Measurements from ENCODE around the gene REPIN1. TPM values are rescaled to one million over a fixed set of nuclear protein-coding genes. Genes with fewer than 3 reads are reported as not detected.

The REPIN1 gene
- total RNA-seq, 2 donors from 2014 or later: 53.9 to 84.2 TPM

DNA sequence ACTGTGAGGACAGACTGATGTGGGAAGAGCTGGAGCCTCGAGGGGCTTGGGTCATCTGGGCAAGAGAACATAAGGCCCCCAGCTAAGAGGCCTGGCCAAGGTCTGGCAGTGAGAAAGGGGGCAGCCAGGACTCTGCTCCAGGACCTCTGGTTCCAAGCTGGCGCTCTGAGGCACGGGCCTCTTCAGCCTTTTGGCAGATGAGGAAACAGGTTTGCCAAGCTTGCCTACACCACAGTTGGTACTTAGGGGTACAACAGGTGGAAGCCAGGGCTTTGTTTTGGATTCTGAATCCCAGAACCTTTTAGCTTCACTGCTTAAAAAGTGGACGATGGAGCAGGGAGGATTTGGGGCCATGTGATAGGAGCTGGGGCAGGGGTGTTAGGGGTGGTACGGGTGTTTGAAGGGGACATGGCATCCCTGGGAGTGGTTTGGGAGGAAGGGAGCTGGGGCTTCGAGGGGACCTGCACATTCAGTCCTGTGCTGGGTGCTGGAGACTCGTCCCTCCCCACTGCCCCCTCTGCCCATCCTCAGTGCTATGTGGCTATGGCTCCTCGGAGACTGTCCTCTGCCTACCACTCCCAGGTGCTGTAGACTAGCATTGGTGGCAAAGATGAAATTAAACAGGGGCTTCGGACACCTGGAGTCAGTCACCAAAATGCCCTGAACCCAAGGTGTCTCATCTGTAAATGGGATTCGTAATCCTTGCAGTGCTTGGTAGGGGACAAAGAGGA lies 40.8 kb downstream of the REPIN1 start:
- Mint-ChIP-seq H3K27ac (peak overlapping the region; percentile 44 to 65), H3K36me3 (peaks cover 5% of the 10 kb centered on the region), H3K4me1 (ENCODE audit: low read depth in 2 of 2) (peaks cover 23 to 25% of the 10 kb centered on the region in 2 donors), H3K27me3 (no peaks in the 10 kb centered on the region), H3K4me3 (no peak overlapping the region), H3K9me3 (no peaks in the 10 kb centered on the region)
- DNase-seq (ENCODE audit: low spot score) (peak; percentile 38), ATAC-seq (no peak)

DNA sequence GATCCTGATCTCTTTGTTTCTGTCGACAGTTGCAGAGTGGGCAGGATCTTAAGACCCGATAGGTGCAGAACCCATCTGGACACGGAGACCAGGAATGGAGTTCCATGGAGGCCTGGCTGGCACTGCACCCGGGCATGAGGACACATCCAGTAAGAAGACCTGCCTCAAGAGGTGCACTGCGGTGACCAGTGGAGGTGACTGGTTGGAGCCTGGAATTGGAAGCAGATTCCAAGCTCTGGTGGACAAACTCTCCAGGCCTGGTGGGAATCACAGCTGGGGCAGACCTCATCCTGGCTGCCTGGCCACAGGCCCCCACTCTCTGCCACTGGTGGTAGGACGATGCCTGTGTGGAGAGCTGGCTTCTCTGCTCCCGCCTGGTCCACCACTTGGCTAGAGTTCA lies 41.5 kb downstream of the REPIN1 start:
- no peak for ATAC-seq
- Mint-ChIP-seq H3K4me1 (ENCODE audit: low read depth in 2 of 2) (peaks cover 20 to 23% of the 10 kb centered on the region in 2 donors), H3K36me3 (peaks cover 5% of the 10 kb centered on the region), H3K4me3 (no peak overlapping the region), H3K9me3 (no peaks in the 10 kb centered on the region), H3K27me3 (no peaks in the 10 kb centered on the region), H3K27ac (peak overlapping the region in 1 of 2 donors; percentile 56)
- DNase-seq (ENCODE audit: low spot score): peak; percentile 53

DNA sequence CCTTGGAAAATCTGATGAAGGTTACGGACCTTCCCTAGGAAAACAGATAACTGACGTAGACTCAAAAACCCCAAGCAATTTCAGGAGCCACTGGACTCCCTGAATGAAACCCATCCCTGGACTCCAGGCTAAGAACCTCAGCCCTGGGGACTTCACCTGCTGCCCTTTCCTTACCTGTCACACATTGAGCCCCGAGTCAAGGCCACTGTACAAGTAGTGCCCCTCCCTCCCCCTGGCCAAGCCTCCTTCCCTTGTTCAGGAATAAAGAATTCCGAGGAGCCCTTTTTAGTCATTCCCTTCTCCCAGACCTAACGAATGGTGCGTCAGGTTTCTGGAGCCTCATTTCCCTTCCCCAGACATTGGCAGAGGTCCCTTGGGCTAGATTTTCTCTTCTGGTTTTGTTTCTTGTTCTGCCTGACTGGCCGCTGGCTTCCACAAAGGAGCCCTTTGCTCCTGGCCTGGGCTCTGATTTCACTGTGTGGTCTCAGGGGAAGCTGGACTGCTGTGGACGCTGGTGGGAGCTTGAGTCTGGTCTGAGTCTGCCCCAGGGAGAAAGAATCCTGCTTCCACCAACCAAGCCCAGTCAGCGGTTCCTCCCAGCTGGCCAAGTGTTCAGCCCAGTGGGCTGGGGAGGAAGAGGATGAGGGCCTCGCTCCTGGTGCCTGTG lies 42.2 kb downstream of the REPIN1 start:
- no peak overlapping the region for H3K4me3 Mint-ChIP-seq
- H3K9me3 Mint-ChIP-seq: no peaks in the 10 kb centered on the region
- peak overlapping the region in 1 of 2 donors; percentile 56 for H3K27ac Mint-ChIP-seq

GRCh38 chr7:150411606-150412005 lies 43.0 kb downstream of the REPIN1 start:
- no peak overlapping the region for H3K27ac Mint-ChIP-seq

More for the DNA sequence above, 42.2 kb downstream of the REPIN1 start:
- DNase-seq (ENCODE audit: low spot score) (peak; percentile 57), ATAC-seq (no peak)
- Mint-ChIP-seq H3K36me3 (peaks cover 5% of the 10 kb centered on the region), H3K4me1 (ENCODE audit: low read depth in 2 of 2) (peaks cover 16 to 19% of the 10 kb centered on the region in 2 donors), H3K27me3 (no peaks in the 10 kb centered on the region)

GRCh38 chr7:150412016-150412415 lies 43.4 kb downstream of the REPIN1 start:
- no peak overlapping the region for H3K27ac Mint-ChIP-seq
- DNase-seq (ENCODE audit: low spot score) (peak; percentile 28), ATAC-seq (no peak)
- H3K9me3 Mint-ChIP-seq: no peaks in the 10 kb centered on the region
- H3K27me3 Mint-ChIP-seq: no peaks in the 10 kb centered on the region
- H3K36me3 Mint-ChIP-seq: peaks cover 3% of the 10 kb centered on the region
- peaks cover 4 to 10% of the 10 kb centered on the region in 2 donors for H3K4me1 Mint-ChIP-seq (ENCODE audit: low read depth in 2 of 2)
- H3K4me3 Mint-ChIP-seq: no peak overlapping the region

More at GRCh38 chr7:150411606-150412005, 43.0 kb downstream of the REPIN1 start:
- Mint-ChIP-seq H3K4me3 (no peak overlapping the region), H3K4me1 (ENCODE audit: low read depth in 2 of 2) (peaks cover 8 to 12% of the 10 kb centered on the region in 2 donors), H3K27me3 (no peaks in the 10 kb centered on the region), H3K9me3 (no peaks in the 10 kb centered on the region), H3K36me3 (peaks cover 5% of the 10 kb centered on the region)
- ATAC-seq (no peak), DNase-seq (ENCODE audit: low spot score) (no peak)

DNA sequence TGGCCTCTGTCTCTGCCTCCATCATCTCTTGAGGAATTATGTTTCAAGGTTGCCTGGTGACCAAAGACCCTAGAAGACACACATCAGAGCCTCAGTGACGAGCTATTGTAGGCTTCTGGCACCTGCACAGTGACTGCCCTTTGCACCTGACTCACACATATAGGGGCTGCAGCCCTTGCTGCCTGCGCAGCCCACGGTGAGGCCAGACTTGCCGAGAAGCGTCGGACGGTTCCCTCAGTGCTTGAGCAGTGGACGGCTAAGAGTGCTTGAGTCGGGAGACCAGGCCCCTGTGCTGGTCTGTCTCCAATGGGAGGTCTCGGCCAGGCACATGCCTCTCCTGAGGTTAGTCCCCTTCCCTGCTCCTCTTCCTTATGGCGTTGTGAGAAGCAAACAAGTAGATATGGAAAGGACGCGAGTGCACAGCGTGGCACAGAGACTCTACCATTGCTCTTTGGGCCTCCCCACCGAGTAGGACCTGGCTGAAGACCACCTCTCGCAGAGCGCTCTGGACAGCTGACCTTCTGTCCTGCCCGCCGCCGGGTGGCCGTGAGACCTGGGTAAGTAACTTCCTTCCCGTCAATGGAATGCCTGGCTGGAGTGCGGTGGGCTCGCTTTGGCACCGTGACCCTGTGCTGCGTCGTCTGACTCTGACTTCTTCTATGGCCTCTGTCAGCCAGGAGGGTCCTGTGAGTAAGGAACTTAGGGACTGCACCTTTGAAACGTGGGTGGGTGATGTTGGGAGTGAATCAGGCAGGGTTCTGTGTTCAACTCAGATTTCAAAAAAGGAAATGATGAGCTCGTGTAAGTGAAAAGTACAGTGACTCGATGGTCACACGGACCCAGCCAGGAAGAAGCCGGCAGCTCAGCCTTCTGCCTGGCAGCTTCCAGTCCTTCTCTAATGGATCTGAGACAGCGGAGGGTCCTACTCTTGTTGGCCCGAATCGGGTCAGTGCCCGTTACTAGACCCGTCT lies 44.2 kb downstream of the REPIN1 start:
- H3K4me3 Mint-ChIP-seq: no peak overlapping the region
- H3K4me1 Mint-ChIP-seq (ENCODE audit: low read depth in 2 of 2): peaks cover 0 to 7% of the 10 kb centered on the region in 2 donors
- no peaks in the 10 kb centered on the region for H3K9me3 Mint-ChIP-seq
- H3K36me3 Mint-ChIP-seq: no peaks in the 10 kb centered on the region
- H3K27ac Mint-ChIP-seq: no peak overlapping the region
- DNase-seq (ENCODE audit: low spot score): no peak
- no peaks in the 10 kb centered on the region for H3K27me3 Mint-ChIP-seq
- no peak for ATAC-seq

- Mint-ChIP-seq H3K4me3 (no peak overlapping the region), H3K36me3 (no peaks in the 10 kb centered on the region), H3K27ac (no peak overlapping the region), H3K27me3 (no peaks in the 10 kb centered on the region), H3K9me3 (no peaks in the 10 kb centered on the region), H3K4me1 (ENCODE audit: low read depth in 2 of 2) (peaks cover 0 to 5% of the 10 kb centered on the region in 2 donors)
- DNase-seq (ENCODE audit: low spot score) (no peak), ATAC-seq (no peak)
Observed at GRCh38 chr7:150413640-150414081, 45.0 kb downstream of the REPIN1 start.

- H3K4me1 Mint-ChIP-seq (ENCODE audit: low read depth in 2 of 2): peaks cover 0 to 3% of the 10 kb centered on the region in 2 donors
Observed at GRCh38 chr7:150415161-150416153, 46.8 kb downstream of the REPIN1 start.

GRCh38 chr7:150417239-150417638 lies 48.6 kb downstream of the REPIN1 start:
- DNase-seq (ENCODE audit: low spot score) (no peak), ATAC-seq (no peak)
- Mint-ChIP-seq H3K4me1 (ENCODE audit: low read depth in 2 of 2) (peaks cover 8% of the 10 kb centered on the region in 2 donors), H3K27me3 (peaks cover 3 to 5% of the 10 kb centered on the region in 2 donors), H3K27ac (no peak overlapping the region), H3K4me3 (no peak overlapping the region), H3K9me3 (no peaks in the 10 kb centered on the region), H3K36me3 (no peaks in the 10 kb centered on the region)

More at GRCh38 chr7:150415161-150416153, 46.8 kb downstream of the REPIN1 start:
- Mint-ChIP-seq H3K4me3 (no peak overlapping the region), H3K36me3 (no peaks in the 10 kb centered on the region), H3K27ac (peak overlapping the region in 1 of 2 donors; percentile 41), H3K9me3 (no peaks in the 10 kb centered on the region), H3K27me3 (no peaks in the 10 kb centered on the region)
- ATAC-seq: no peak
- DNase-seq (ENCODE audit: low spot score): no peak

GRCh38 chr7:150417863-150418262 lies 49.2 kb downstream of the REPIN1 start:
- Mint-ChIP-seq H3K4me1 (ENCODE audit: low read depth in 2 of 2) (peaks cover 8% of the 10 kb centered on the region in 2 donors), H3K27me3 (peaks cover 3 to 5% of the 10 kb centered on the region in 2 donors), H3K27ac (peak overlapping the region in 1 of 2 donors; percentile 41), H3K9me3 (no peaks in the 10 kb centered on the region), H3K36me3 (no peaks in the 10 kb centered on the region), H3K4me3 (no peak overlapping the region)
- ATAC-seq: no peak
- no peak for DNase-seq (ENCODE audit: low spot score)

DNA sequence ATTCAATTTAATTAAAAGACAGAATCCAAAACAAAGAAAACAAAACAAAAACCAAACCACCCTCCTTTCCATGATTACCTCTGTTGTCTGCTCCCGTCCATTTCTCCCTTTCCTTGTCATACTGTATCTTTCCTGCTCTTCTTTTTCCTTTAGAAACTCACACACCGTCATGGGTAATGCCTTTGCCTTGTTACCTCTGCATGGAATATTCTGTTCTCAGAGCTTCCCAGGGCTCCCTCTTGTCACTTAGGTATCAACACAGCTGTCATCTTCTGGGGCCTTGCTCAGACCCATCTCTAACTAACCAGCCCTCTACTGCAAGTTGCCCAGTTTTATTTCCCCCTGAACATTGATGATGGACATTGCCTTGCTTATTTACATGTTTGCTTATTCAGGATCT lies 51.6 kb downstream of the REPIN1 start:
- DNase-seq (ENCODE audit: low spot score) (no peak), ATAC-seq (no peak)
- Mint-ChIP-seq H3K4me1 (ENCODE audit: low read depth in 2 of 2) (peaks cover 5 to 8% of the 10 kb centered on the region in 2 donors), H3K9me3 (no peaks in the 10 kb centered on the region), H3K27me3 (peaks cover 3 to 5% of the 10 kb centered on the region in 2 donors), H3K36me3 (no peaks in the 10 kb centered on the region), H3K4me3 (no peak overlapping the region), H3K27ac (no peak overlapping the region)

- Mint-ChIP-seq H3K27me3 (peaks cover 3 to 5% of the 10 kb centered on the region in 2 donors), H3K27ac (peak overlapping the region; percentile 48 to 58), H3K9me3 (no peaks in the 10 kb centered on the region), H3K4me1 (ENCODE audit: low read depth in 2 of 2) (peaks cover 5 to 8% of the 10 kb centered on the region in 2 donors), H3K4me3 (peak overlapping the region; percentile 1), H3K36me3 (no peaks in the 10 kb centered on the region)
- DNase-seq (ENCODE audit: low spot score) (peak; percentile 89), ATAC-seq (peak; percentile 94 to 95)
Observed at GRCh38 chr7:150420987-150421674, 52.5 kb downstream of the REPIN1 start.

All from natural killer cell treated with Interleukin-12 subunit alpha and Interleukin-12 subunit beta and Interleukin-15 and Interleukin-18, amount 100 ng/mL, for 72 hours (primary cell).